T47D (cell line): ENCODE measurements around the gene FNBP1.

Experiments
- DNase-seq, 2 experiments: peaks; one replicate each; pipeline versions ENCODE4 v3.0.0 to v3.0.0-alpha.2; 2011 to 2012; ENCODE audit warnings: low read depth in 1 of 2, low spot score in 1 of 2
- JUND ChIP-seq: IDR thresholded peaks from 2 replicates; pipeline ENCODE4 v1.6.1; 2012; ENCODE audit warnings: low read depth
- in situ Hi-C: cut with HindIII; loops from 2 replicates; pipeline ENCODE4 v1.10.0; 2016; ENCODE audit warnings: low sequenced_read_pairs, low pct_unique_long_range_greater_than_20kb

The FNBP1 gene

DNA sequence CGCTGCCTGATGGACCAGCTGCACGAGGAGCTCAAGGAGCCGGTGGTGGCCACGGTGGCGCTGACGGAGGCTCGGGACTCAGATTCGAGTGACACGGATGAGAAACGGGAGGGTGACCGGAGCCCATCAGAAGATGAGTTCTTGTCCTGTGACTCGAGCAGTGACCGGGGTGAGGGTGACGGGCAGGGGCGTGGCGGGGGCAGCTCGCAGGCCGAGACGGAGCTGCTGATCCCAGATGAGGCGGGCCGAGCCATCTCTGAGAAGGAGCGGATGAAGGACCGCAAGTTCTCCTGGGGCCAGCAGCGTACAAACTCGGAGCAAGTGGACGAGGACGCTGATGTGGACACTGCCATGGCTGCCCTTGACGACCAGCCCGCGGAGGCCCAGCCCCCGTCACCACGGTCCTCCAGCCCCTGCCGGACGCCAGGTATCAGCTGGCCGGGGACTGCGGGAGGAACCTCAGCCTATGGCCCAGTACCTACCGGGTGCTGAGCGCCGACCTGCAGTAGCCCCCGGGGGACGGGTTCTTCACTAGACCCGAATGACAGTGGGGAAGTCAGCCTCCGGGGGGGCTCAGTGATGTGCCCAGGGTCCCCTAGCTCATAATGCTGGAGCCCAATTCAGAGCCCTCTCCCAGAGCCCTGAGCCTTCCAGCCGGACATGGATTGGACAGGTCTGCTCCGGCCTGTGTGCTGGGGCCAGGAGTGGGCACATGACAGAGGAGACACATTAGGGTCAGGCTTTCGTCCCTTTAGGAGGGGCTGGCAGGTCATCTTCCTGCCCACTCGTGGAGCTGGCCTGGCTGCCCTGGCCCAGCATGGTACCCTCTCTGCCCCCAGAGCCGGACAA is 174.7 kb downstream of the FNBP1 start:
- DNase-seq: no peak
- in situ Hi-C loops: no loop called here
- no peak for TF ChIP-seq JUND

DNA sequence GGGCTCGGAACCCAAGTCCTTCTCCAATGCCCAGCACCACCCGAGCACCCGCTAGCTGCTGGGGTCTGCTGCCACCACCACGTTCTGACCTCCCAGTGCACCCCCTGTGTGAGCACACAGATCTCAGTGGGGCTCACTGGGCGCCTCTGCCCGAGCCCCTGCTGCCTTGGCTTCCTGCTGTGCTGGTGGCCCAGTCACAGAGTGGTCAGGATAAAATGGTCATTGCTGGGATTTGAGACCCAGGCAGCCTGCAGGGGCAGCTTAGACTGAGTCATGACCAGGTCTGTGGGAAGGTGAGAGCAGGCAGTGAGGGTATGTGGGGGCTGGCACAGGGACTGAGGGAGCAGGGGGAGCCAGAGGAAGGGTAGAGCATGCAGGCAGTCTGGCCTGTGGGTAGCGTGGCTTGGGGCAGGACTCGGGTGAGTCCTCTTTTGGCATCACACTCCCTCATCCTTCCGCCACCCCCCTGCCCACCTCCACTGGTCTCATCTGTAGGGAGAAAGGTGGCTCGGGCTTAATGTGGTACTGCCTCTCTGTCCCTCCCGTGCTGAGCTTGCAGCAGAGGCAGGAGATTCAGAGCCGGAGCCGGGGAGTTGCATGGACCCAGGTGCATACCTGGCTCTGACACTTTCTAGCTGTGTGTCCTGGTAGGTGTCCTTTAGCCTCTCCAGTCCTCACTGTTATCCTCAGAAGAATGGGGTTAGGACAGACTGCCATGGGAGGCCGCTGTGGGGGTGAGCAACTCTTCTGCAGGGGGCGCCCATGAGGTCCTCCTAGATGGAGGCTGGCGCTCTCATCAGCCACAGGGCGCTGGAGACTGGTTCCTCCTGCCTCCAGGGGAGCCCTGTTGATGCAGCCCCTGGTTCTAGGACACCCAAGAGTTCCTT is 175.6 kb downstream of the FNBP1 start:
- in situ Hi-C loops: no loop called here
- DNase-seq: no peak

DNA sequence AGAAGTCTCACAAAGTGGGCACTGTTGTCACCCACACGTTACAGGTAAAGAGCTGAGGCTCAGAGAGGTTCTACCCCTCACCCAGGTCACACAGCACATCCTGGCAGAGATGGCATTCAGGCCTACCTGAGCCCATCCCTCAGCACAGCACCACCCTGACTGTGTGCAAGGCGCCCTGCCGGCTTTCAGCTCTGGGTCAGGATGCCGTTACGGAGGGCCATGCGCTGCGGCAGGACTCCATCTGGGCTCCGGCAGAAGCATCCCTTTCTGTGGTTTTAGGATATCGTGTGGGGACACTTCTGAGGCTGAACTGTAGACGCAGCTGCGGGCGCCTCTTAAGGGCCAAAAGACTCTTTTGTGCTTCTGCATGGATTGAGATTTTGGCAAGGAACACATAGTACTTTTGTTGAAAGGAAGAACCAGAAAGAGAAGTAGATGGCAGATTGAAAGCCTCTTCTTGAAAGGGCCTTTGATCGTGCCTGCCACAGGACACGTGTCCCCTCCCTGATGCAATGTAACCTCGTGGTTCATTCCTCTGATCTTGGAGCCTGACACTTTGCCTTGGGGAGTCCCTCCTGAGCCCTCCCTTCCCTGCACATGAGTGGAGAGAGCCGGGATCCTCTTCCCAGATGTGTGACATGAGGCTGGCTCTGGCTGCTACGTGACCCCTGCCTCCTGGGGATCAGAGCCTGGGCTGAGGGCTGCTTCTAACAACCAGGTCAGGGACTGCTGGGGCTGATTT is 176.4 kb downstream of the FNBP1 start:
- no peak for TF ChIP-seq JUND
- in situ Hi-C loops: no loop called here
- no peak for DNase-seq

More for the DNA sequence above, 175.6 kb downstream of the FNBP1 start:
- TF ChIP-seq JUND: no peak

DNA sequence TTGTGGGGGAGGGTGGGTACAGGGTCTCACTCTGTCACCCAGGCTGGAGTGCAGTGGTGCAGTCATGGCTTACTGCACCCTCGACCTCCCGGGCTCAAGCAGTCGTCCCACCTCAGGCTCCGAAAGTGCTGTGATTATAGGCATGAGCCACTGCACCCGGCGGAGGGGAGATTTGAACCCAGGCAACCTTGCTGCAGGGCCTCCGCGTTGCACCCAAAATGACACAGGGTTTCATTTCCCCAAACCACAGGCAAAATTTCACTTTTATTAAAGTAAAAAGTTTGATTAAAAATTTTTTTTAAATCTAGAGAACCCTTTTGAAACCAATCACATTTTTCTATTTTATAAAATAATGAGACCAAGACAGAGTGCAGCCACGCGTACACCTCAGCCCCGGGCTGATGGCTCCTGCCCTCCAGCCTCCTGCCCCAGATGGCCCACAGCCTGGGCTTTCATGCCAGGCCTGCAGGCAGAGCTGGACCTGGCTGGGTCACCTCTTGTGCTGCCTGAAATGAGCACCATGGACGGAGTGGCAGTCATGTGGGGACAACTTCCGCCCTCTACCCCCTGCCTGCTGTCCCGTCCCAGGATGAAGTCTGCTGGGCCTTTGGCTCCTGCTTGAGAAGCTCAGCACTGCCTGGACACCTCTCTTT is 177.2 kb downstream of the FNBP1 start:
- in situ Hi-C loops: no loop called here

DNA sequence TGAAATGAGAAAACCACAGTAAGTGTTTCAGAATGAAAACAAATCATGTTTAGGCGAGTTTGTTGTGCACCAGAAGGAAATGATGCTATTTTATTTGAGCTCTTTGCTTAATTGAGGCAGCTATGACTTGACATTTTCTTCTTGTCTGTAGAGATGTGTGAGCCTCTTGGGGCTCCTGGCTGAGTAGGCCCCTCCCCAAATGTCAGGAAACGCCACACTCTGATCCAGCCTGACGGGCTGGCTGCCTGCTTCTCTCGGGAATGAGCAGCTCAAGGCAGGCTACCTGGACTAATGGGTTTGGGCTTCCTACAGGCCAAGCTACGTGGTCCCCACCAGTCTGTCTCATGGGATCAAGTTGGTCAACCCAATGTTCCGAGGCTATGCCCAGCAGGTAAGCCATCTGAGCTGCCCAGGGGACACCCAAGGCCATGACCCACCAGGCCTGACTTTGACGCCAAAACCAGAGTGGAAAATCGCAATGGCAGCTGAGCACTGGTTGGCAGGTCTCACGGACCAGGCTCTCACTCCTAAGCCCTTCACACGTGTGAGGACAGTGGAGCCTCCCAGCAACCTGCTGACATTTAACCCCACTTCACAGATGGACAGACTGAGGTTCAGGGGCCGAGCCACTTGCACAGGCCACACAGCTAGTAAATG is 177.9 kb downstream of the FNBP1 start:
- in situ Hi-C loops: no loop called here
- DNase-seq: no peak
- no peak for TF ChIP-seq JUND

More for the DNA sequence above, 177.2 kb downstream of the FNBP1 start:
- TF ChIP-seq JUND: no peak
- no peak for DNase-seq

DNA sequence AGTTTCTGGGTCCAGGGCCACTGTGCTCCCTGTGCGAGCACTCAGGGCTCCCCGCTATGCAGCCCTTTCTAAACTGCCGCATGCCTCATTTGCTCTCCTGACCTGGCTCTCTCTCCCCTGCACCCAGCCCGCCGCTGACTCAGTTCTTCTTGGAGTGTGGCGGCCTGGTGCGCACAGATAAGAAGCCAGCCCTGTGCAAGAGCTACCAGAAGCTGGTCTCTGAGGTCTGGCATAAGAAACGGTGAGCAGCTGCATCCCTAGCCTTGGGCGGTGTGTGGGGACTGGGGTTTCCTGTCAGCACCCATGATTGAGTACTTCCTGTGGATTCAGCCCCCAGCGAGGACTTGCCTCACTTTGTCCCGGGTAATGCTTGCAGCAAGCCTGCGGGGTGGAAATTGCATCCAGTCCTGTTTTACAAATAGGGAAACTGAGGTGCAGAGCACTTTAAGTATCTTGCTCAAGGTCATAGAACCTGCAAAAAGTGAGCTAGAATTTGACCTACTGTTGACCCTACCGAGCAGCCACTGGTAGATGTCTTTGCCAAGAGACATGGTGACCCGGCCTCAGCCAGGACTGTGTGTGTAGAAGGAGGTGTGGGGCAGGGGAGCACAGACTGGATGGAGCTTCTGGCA is 179.8 kb downstream of the FNBP1 start:
- in situ Hi-C loops: no loop called here
- TF ChIP-seq JUND: no peak
- no peak for DNase-seq

DNA sequence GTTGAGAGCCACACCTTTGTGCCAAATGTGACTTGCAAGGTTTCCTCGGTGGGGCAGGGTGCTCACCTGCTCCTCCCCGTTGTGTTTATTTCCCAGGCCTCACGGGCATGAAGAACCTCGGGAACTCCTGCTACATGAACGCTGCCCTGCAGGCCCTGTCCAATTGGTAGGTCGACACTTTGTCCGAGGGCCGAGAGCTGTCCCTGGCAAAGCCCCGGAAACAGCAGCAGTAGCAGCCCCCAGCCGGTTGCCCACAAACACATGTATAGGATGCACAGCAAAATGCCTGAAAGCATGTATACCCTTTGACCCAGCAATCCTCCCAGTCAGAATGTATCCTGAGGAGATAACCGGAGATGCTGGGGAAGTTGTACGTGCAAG is 181.6 kb downstream of the FNBP1 start:
- DNase-seq: no peak
- in situ Hi-C loops: no loop called here
- no peak for TF ChIP-seq JUND

DNA sequence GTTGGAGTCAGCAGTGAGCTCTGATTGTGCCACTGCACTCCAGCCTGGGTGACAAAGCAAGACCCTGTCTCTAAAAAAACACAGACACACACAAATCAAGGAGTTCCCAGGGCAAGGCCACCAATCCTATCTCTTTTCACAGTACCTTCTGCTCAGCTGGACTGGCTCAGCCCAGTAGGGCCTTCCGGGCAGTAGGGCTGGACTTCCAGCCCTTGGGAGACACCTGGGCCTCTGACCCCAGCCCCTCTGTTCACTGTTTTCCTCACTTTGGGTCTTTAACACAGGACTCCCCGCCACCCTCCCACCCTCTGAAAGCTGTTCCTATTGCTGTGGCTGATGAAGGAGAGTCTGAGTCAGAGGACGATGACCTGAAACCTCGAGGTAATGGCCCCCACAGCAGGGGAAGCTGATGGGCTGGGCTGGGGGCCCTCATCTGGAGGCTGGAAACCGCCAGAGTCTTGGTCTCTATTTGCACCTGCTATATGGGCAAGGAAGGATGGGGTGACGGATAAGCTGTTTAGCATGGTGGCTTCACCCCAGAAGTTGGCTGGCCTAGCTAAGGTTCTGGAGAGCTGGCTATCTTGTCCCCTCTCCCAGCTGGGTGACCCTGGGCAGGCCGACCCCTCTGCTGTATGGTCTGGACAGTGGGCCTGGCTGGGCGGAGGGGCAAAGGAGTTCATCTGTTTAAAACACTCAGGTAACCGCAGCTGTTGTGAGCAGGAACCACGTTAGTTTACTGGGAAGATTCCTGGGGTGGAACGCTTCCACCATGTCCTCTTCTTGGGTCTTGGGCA is 182.1 kb downstream of the FNBP1 start:
- in situ Hi-C loops: no loop called here
- no peak for DNase-seq
- no peak for TF ChIP-seq JUND

DNA sequence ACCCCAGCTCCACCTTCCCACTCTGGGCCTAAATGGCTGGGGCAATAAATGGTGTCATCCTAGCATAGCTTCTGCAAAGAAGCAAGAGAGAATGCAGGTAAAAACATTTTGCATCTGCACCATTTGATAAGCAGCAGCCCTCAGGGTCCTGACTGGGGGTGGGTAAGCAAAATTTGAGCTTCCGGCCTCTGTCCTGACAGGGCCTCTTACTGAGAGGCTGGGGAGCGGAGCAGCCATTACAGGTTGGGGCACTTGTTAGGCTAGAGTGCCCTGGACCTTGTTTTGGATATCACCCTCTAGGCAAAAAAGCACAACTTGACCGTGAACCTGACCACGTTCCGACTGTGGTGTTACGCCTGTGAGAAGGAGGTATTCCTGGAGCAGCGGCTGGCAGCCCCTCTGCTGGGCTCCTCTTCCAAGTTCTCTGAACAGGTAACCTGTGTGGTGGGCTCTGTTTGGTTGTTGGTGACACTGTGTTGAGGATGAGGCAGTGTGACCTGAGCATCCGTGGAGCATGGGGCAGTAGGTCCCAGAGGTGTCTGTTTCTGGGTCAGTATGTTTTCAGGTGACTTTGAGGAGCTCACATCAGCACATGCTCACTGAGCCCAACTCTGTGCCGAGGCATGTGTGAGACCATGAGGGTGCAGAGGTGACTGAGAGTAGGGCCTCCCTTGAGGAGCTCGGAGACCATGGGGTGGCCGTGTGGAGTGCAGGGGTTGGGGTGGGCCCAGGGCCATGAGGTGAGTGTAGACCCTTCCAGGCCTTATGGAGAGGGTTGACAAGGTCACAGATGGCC is 184.6 kb downstream of the FNBP1 start:
- in situ Hi-C loops: no loop called here
- TF ChIP-seq JUND: no peak
- no peak for DNase-seq

DNA sequence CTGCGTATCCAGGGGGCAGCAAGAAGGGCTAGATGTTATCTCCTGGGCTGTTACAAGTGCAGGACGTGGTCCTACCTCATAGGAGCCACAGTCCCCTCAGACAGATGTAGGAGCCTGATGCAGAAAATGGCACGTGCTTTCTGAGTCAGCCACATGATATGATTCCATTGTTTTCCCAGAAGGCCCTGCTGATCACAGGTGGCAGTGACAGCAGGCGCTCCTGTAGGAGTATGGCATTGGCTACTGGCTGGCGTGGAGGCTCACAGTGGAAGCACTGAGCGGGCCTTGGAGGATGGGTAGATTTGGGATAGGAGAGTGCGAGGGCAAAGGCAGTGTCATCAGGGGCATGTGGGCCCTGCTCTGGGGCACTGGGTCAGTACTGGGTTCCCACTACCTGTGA is 185.8 kb downstream of the FNBP1 start:
- DNase-seq: no peak
- TF ChIP-seq JUND: no peak
- in situ Hi-C loops: no loop called here
